ENCODE measurements around the gene IFITM10.

- TF ChIP-seq CTCF (IDR thresholded peaks at IDR 0.05; ENCODE audit: poor library complexity) = no peak
- TF ChIP-seq EZH2 (IDR thresholded peaks at IDR 0.05; ENCODE audit: borderline replicate concordance) = no peak
Observed at GRCh38 chr11:1746511-1746931, 3.9 kb downstream of the IFITM10 start.
